HepG2 (cell line): Measurements from ENCODE around the gene MAFB.

Experiments
- ARID5B ChIP-seq: IDR thresholded peaks from 2 replicates; pipeline ENCODE4 v1.4.0; 2020; ENCODE audit warnings: mild to moderate bottlenecking, missing genetic modification reagents
- ELF1 ChIP-seq: sonication (generic); formaldehyde crosslinking; IDR thresholded peaks from 2 replicates; pipeline ENCODE4 v1.4.0; 2020; ENCODE audit warnings: missing genetic modification reagents
- ELF4 ChIP-seq: sonication (generic); formaldehyde crosslinking; IDR thresholded peaks from 2 replicates; pipeline ENCODE4 v1.5.0; 2020; ENCODE audit warnings: missing genetic modification reagents, mild to moderate bottlenecking, moderate library complexity, borderline replicate concordance
- GLI4 ChIP-seq: sonication (generic); formaldehyde crosslinking; IDR thresholded peaks from 2 replicates; pipeline ENCODE4 v1.5.1; 2020; ENCODE audit warnings: missing genetic modification reagents, mild to moderate bottlenecking, moderate library complexity, borderline replicate concordance
- KAT2B ChIP-seq: fragments of 150-350 bp; IDR thresholded peaks from 2 replicates; pipeline ENCODE4 v1.6.1; 2014; ENCODE audit warnings: low read depth, low read length, borderline replicate concordance
- MAFF ChIP-seq: IDR thresholded peaks from 2 replicates; pipeline ENCODE4 v1.6.1; 2011; ENCODE audit warnings: low read depth, low read length, improper control_type of control experiment
- POLR2A ChIP-seq, 2 experiments: IDR thresholded peaks; 2 replicates each; pipeline ENCODE4 v1.6.1; 2011; ENCODE audit warnings: low read depth in 2 of 2, low read length in 2 of 2, mild to moderate bottlenecking in 1 of 2, moderate library complexity in 1 of 2; ENCODE audit not compliant: insufficient read depth in 1 of 2
- RCOR2 ChIP-seq: IDR thresholded peaks from 2 replicates; pipeline ENCODE4 v1.6.1; 2016; ENCODE audit warnings: missing biosample characterization, missing genetic modification reagents
- TAF1 ChIP-seq: sonication (generic); formaldehyde crosslinking; IDR thresholded peaks from 2 replicates; pipeline ENCODE4 v1.4.0; 2020; ENCODE audit warnings: missing genetic modification reagents
- TEAD3 ChIP-seq: optimal IDR thresholded peaks from 2 replicates; pipeline ENCODE3; 2016; ENCODE audit warnings: borderline replicate concordance
- YEATS4 ChIP-seq: sonication (generic); formaldehyde crosslinking; IDR thresholded peaks from 2 replicates; pipeline ENCODE4 v1.4.0; 2020; ENCODE audit warnings: missing genetic modification reagents, borderline replicate concordance
- ZBTB33 ChIP-seq: sonication (generic); formaldehyde crosslinking; IDR thresholded peaks from 2 replicates; pipeline ENCODE4 v1.4.0; 2020; ENCODE audit warnings: missing genetic modification reagents
- ZNF317 ChIP-seq: sonication (generic); formaldehyde crosslinking; IDR thresholded peaks from 2 replicates; pipeline ENCODE4 v1.5.0; 2020; ENCODE audit warnings: mild to moderate bottlenecking, missing genetic modification reagents
- TF ChIP-seq, protein P1 (sequence below): sonication (generic); formaldehyde crosslinking; IDR thresholded peaks from 2 replicates; pipeline ENCODE4 v1.5.1; 2020; ENCODE audit warnings: mild to moderate bottlenecking, missing genetic modification reagents, moderate library complexity

DNA sequence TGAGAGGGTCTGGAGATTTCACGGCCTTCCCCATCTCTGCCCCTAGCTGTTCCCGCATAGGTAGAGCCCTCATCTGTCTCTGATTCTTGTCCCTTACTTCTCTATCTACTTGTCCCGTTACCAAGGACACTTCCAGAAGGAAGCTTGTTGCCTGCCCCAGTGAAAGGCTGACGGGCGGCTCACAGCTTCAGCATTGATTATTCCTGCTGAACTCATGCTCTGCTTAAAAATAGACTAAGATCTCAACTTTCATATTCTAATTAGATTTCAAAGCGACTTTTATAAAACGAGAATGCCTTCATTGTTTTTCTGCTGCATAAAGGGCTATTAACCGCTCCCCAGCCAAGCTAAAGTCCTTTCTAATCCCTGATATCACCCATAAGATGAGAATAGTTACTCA is 31.1 kb upstream of the MAFB start:
- TF ChIP-seq ELF1 (no peak), MAFF (no peak), ELF4 (no peak), GLI4 (CRISPR knock-in tag) (no peak), ARID5B (CRISPR knock-in tag) (no peak), KAT2B (no peak), ZBTB33 (CRISPR knock-in tag) (no peak), RCOR2 (CRISPR knock-in tag) (no peak), ZNF317 (no peak), POLR2A (IDR thresholded peaks at IDR 0.05; ENCODE audit: insufficient read depth in 1 of 2, low read depth in 2 of 2, low read length in 2 of 2) (no peak), TAF1 (no peak), TEAD3 (CRISPR knock-in tag) (no peak), YEATS4 (no peak)
- TF ChIP-seq, protein P1, sequence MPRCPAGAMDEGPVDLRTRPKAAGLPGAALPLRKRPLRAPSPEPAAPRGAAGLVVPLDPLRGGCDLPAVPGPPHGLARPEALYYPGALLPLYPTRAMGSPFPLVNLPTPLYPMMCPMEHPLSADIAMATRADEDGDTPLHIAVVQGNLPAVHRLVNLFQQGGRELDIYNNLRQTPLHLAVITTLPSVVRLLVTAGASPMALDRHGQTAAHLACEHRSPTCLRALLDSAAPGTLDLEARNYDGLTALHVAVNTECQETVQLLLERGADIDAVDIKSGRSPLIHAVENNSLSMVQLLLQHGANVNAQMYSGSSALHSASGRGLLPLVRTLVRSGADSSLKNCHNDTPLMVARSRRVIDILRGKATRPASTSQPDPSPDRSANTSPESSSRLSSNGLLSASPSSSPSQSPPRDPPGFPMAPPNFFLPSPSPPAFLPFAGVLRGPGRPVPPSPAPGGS (CRISPR knock-in tag) = no peak
